GM19099 (cell line): ENCODE measurements around the gene SPAG16.

Experiments used
- POLR2A ChIP-seq: IDR thresholded peaks from 3 replicates; pipeline ENCODE4 v1.6.1; 2011; ENCODE audit warnings: low read depth; ENCODE audit not compliant: insufficient read length; ENCODE audit errors: extremely low read depth

The SPAG16 gene

GRCh38 chr2:214215107-214215506 lies 930.8 kb downstream of the SPAG16 start:
- no peak for TF ChIP-seq POLR2A

- TF ChIP-seq POLR2A: no peak
Observed at GRCh38 chr2:214217136-214217535, 932.9 kb downstream of the SPAG16 start.

DNA sequence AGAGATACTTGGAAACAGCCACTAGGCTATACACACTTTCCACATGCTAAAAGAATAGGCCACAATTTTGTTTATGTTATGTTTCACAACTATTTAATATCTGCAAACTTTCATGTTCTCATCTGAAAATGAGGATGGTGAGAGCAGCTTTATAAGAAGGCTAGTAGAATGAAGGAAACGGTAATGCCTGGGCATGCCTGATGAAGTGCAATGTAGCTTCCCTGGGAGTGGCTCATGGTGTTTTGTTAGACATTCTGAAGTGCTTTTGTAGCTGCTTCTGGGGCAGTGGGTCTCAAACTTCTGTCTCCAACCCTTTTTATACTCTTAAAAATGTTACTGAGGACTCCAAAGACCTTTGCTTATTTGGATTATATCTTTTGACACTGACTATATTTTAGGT lies 933.3 kb downstream of the SPAG16 start:
- no peak for TF ChIP-seq POLR2A

DNA sequence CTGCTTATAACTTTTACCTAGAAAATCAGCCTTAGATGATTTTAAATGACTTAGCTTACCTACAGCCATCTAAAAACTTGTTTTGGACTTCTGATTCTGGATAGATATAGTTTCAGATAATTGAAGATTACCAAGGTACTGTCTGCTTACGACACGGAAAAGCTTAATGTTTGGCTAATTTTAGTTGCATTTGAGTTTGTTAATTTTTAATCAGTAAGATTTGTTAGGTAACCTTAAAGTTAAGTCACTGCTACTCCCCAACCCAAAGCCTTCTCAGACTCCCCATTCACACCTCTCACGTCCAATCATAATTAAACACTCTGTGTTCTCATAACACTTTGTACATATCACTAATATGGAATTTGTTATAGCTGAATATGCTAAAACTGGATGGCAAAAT lies 936.0 kb downstream of the SPAG16 start:
- TF ChIP-seq POLR2A: no peak

GRCh38 chr2:214226061-214226460 lies 941.8 kb downstream of the SPAG16 start:
- TF ChIP-seq POLR2A: no peak

- no peak for TF ChIP-seq POLR2A
Observed at GRCh38 chr2:214232271-214232670, 948.0 kb downstream of the SPAG16 start.

- no peak for TF ChIP-seq POLR2A
Observed at GRCh38 chr2:214233164-214233563, 948.9 kb downstream of the SPAG16 start.

GRCh38 chr2:214242797-214243196 lies 958.5 kb downstream of the SPAG16 start:
- no peak for TF ChIP-seq POLR2A

DNA sequence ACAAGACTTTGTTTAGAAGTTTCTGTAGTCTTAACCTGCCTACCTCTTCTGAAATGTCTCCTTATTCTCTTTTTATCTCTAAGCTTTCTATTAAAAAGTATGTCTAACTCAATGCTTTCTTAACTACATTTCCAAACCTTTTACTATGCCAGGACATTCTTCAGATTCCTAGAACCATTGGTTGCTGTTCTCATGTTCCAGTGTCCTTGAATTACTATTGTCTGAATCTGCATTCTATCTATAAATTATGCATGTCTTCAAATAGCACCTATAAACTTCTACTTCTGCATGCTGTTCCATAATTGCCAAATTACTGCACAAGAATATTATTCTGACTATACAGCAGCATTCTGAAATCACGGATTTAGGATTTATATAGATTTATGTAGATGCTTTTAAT lies 960.6 kb downstream of the SPAG16 start:
- no peak for TF ChIP-seq POLR2A

- TF ChIP-seq POLR2A: no peak
Observed at GRCh38 chr2:214246417-214246816, 962.2 kb downstream of the SPAG16 start.

DNA sequence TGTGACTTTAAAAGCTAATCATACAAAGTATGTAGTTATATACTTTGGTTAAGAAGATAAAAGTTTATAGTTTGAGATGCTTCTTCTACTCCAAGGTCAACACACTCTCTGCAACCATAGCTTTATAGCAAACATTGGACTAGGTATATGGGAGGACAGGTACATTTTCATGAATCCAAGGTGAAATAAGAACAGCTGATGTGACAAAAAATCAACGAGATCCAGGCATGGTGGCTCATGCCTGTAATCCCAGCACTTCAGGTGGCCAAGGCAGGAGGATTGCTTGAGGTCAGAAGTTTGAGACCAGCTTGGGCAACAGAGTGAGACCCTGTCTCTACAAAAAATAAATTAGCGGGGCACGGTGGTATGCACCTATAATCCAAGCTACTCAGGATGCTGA lies 963.3 kb downstream of the SPAG16 start:
- TF ChIP-seq POLR2A: no peak

DNA sequence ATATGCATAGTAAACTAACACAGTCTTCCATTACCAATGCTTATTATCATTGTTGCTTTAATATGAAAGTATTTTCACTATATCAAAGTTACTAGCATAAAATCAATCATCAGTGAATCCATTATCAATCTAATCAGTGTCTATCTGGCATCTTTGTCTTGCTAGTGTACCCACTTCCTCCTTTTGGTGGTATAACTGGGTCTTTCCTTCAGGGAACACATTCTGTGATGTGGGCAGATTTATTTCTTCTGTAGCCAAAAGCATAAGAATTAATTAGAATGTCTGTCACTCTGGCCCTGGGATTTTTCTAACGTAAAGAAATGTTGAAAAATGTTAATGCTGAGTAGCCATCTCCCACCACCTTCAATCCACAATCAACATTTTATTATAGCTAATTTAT lies 970.8 kb downstream of the SPAG16 start:
- TF ChIP-seq POLR2A: no peak

- TF ChIP-seq POLR2A: no peak
Observed at GRCh38 chr2:214261683-214262082, 977.4 kb downstream of the SPAG16 start.

GRCh38 chr2:214264171-214264570 lies 979.9 kb downstream of the SPAG16 start:
- TF ChIP-seq POLR2A: no peak

GRCh38 chr2:214265991-214266489 lies 981.8 kb downstream of the SPAG16 start:
- no peak for TF ChIP-seq POLR2A

DNA sequence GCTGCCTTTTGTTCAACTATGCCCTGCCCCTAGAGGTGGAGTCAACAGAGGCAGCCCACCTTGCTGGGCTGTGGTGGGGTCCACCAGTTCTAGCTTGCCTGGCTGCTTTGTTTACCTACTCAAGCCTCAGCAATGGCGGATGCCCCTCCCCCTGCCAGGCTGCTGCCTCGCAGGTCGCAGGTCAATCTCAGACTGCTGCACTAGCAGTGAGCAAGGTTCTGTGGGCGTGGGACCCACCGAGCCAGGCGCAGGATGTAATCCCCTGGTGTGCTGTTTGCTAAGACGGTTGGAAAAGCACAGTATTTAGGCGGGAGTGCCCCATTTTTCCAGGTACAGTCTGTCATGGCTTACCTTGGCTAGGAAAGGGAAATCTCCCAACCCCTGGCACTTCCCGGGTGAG lies 993.6 kb downstream of the SPAG16 start:
- no peak for TF ChIP-seq POLR2A

- no peak for TF ChIP-seq POLR2A
Observed at GRCh38 chr2:214286011-214286410, 1001.7 kb downstream of the SPAG16 start.
